ENCODE results near the gene USP24.

GRCh38 chr1:55084257-55084656 lies 130.9 kb downstream of the USP24 start:
- TF ChIP-seq POLR2AphosphoS5 (IDR thresholded peaks at IDR 0.05; ENCODE audit: low read depth, low read length) = no peak
- no peak for TF ChIP-seq TAF1 (IDR thresholded peaks at IDR 0.05; ENCODE audit: borderline replicate concordance, low read depth, low read length)
